Bronchial epithelial cell (primary cell): ENCODE measurements around the gene PPID. TPM values are rescaled to one million over a fixed set of nuclear protein-coding genes. Genes with fewer than 3 reads are reported as not detected.

Experiments used
- DNase-seq: peaks from one replicate; pipeline ENCODE4 v3.0.0-alpha.2; 2010; ENCODE audit warnings: low read depth
- FAIRE-seq: peaks from 2 replicates; lab custom pipeline; 2011; peaks lifted over from hg19 to GRCh38; lab: Jason Lieb, UNC
- H3K27me3 ChIP-seq: 2 replicates; pipeline ENCODE4 v1.5.1; 2011; ENCODE audit warnings: low read length; ENCODE audit not compliant: control insufficient read depth, insufficient read depth
- H3K36me3 ChIP-seq: 2 replicates; pipeline ENCODE4 v1.5.1; 2011; ENCODE audit warnings: low read length; ENCODE audit not compliant: control insufficient read depth, insufficient read depth
- H3K4me3 ChIP-seq: 2 replicates; pipeline ENCODE4 v1.5.1; 2011; ENCODE audit warnings: mild to moderate bottlenecking, low read depth, low read length, control low read depth
- total RNA-seq: library from RNA; depleted of rRNA; stranded (reverse); fragments of >200 nt; gene quantifications from 2 replicates; pipeline ENCODE4 v1.2.1, GENCODE V29; 2014
- TF ChIP-seq, protein P1 (sequence below): IDR thresholded peaks from 2 replicates; pipeline ENCODE4 v1.5.1; 2011; ENCODE audit warnings: mild to moderate bottlenecking, moderate library complexity, low read length, control low read depth, inconsistent platforms; ENCODE audit not compliant: insufficient read depth, severe bottlenecking

PPID gene
- total RNA-seq, 1 donor from 2014 or later, result 16.3 TPM

DNA sequence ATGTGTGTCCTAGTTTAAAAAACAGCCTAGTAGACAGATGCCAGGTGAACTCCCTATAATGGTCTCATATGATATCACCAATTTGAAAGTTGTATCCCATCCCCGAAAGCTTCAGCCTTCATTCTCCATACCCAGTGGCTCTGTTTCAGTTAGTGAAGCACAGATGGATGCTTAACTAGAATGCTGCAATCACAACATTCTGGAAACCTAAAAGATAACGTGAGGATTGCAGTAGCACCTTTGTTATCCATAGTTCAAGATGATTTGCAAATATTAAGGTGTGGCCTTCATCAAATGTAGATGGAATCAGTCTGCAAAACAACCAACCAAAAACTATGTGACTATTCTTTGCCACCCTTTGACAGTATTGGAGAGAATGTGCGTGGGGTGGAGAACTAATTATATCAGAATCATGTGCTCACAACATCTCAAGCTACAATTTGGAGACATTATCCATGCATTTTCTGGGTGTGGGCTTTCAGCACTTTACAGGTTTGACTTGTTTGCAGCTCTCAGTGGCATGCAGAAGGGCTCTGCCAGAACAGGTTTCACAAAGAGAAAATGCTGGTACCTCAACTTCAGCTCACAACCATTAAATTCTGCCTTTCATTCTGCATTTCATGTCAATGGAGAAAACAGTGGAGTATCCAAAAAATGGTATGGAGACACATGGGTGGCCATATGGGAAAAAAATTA lies 18.3 kb upstream of the PPID start:
- Histone ChIP-seq H3K36me3 (no peaks in the 10 kb centered on the region), H3K4me3 (no peak overlapping the region), H3K27me3 (no peaks in the 10 kb centered on the region)
- DNase-seq, result peak; percentile 22
- FAIRE-seq, result no peak
- TF ChIP-seq, protein P1, sequence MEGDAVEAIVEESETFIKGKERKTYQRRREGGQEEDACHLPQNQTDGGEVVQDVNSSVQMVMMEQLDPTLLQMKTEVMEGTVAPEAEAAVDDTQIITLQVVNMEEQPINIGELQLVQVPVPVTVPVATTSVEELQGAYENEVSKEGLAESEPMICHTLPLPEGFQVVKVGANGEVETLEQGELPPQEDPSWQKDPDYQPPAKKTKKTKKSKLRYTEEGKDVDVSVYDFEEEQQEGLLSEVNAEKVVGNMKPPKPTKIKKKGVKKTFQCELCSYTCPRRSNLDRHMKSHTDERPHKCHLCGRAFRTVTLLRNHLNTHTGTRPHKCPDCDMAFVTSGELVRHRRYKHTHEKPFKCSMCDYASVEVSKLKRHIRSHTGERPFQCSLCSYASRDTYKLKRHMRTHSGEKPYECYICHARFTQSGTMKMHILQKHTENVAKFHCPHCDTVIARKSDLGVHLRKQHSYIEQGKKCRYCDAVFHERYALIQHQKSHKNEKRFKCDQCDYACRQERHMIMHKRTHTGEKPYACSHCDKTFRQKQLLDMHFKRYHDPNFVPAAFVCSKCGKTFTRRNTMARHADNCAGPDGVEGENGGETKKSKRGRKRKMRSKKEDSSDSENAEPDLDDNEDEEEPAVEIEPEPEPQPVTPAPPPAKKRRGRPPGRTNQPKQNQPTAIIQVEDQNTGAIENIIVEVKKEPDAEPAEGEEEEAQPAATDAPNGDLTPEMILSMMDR, result no peak

- DNase-seq (no peak), FAIRE-seq (no peak)
- Histone ChIP-seq H3K27me3 (no peaks in the 10 kb centered on the region), H3K36me3 (no peaks in the 10 kb centered on the region), H3K4me3 (no peak overlapping the region)
- TF ChIP-seq, protein P1, result no peak
Measured at GRCh38 chr4:158739600-158739999, 16.4 kb upstream of the PPID start.

- FAIRE-seq, result no peak
- H3K27me3 ChIP-seq, result no peaks in the 10 kb centered on the region
- H3K4me3 ChIP-seq, result no peak overlapping the region
- no peaks in the 10 kb centered on the region for H3K36me3 ChIP-seq
- TF ChIP-seq, protein P1, result no peak
- DNase-seq, result no peak
Measured at GRCh38 chr4:158738866-158739265, 15.7 kb upstream of the PPID start.

GRCh38 chr4:158729716-158730559 lies 6.7 kb upstream of the PPID start:
- TF ChIP-seq, protein P1, result peak; percentile 88
- FAIRE-seq, result no peak
- DNase-seq, result peak; percentile 66

GRCh38 chr4:158728236-158728635 lies 5.0 kb upstream of the PPID start:
- Histone ChIP-seq H3K36me3 (no peaks in the 10 kb centered on the region), H3K4me3 (no peak overlapping the region), H3K27me3 (no peaks in the 10 kb centered on the region)
- TF ChIP-seq, protein P1, result no peak
- no peak for DNase-seq
- no peak for FAIRE-seq

More at GRCh38 chr4:158729716-158730559, 6.7 kb upstream of the PPID start:
- no peaks in the 10 kb centered on the region for H3K36me3 ChIP-seq
- no peak overlapping the region for H3K4me3 ChIP-seq
- no peaks in the 10 kb centered on the region for H3K27me3 ChIP-seq
